ENCODE measurements around the gene ZYG11A. TPM values are rescaled to one million over a fixed set of nuclear protein-coding genes. Genes with fewer than 3 reads are reported as not detected.

ZYG11A gene
- total RNA-seq, 1 experiment from 2014 or later = 4.5 TPM

DNA sequence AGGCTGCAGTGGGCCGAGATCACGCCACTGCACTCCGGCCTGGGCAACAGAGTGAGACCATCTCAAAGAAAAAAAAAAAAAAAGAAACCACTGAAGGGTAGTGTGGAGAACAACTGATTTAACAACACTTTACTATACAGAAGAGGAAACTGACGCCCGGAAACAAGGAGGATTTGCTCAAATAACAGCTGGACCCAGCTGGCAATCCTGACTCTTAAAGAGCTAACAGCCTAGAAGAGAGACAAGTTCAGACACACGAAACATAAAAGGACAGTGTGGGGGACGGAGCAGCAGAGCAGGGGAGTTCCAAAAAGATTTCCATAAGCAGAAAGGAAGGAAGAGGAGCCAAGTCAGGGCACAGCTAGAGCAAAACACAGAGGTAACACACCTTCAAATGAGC is 74.6 kb downstream of the ZYG11A start:
- no peak for DNase-seq (ENCODE audit: low spot score)

DNA sequence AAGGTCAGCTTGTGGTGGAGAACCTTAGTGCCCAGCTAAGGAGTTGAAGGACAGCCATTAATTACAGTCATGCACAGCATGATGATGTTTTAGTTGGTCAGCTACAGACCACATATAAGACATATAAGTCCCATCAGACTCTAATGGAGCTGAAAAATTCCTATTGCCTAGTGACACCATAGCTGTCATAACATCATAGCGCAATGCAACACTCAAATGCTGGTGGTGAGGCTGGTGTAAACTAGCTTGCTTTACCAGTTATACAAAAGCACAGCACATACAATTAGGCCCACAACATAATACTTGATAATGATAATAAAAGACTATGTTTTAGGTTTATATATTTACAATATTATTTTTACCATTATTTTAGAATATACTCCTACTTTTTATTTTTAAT is 75.0 kb downstream of the ZYG11A start:
- DNase-seq (ENCODE audit: low spot score) = no peak

- DNase-seq (ENCODE audit: low spot score) = no peak
Observed at GRCh38 chr1:52918201-52918600, 75.6 kb downstream of the ZYG11A start.

DNA sequence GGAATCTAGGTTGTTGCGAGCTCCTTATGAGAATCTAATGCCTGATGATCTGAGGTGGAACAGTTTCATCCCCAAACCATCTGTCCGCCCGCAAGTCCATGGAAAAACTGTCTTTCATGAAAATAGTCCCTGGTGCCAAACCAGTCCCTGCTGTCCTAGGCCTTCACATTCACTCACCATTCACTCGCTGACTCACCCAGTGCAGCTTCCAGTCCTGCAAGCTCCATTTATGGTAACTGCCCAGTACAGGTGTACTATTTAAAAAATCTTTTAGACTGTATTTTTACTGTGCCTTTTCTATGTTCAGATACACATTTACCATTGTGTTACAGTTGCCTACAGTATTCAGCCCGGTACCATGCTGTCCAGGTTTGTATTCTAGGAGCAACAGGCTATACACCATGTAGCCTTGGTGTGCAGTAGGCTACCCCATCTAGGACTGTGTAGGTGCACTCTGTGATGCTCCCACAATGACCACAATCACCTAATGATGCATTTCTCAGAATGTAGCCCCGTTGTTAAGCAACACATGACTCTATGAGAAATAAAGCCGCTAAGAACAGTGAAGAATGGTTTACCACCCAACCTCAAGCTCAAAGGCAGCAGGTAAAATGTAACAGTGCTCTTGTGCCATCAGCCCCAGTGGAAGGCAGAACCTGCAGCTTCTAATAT is 76.6 kb downstream of the ZYG11A start:
- no peak for DNase-seq (ENCODE audit: low spot score)

- no peak for DNase-seq (ENCODE audit: low spot score)
Observed at GRCh38 chr1:52919723-52920483, 77.3 kb downstream of the ZYG11A start.

DNA sequence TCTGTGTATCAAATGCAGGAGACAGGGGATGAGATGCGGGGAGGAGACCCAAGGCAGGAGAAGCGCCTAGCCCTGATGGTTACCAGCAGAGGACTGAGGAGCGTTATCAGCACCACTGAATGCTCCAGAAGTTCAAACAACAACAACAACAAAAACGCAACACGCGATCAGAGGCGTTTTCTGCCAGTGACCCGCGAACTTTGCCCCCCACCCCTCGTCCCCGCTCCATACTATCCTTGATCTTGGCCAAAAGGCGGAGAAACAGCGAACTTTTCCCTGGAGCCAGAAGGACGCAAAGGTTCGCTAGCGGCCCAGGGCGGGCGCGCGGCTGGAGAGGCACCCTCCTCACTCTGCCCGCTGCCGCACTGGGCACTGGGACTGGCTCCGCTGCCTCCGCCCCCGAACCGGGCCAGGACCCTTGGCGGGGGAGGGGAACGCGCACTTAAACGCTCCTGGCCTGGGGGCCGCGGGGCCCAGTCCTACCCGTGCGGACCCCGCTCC is 78.3 kb downstream of the ZYG11A start:
- DNase-seq (ENCODE audit: low spot score) = no peak

DNA sequence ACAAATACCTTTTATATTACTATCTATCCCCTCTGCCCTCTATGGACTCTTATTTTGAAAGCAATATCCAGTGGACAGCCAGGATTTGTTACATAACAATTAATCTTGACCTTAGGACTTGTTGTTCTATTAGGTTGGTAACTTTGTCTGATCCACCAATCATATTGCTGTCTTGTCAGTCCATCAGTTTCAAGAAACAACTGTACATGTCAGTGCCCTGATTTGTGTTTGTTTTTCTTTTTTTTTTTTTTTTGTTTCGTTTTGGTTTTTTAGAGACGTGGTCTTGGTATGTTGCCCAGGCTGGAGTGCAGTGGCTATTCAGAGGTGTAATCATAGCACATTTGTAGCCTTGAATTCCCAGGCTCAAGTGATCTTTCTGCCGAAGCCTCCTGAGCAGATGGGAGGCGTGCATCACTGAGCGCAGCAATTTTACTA is 83.0 kb downstream of the ZYG11A start:
- DNase-seq (ENCODE audit: low spot score) = no peak

DNA sequence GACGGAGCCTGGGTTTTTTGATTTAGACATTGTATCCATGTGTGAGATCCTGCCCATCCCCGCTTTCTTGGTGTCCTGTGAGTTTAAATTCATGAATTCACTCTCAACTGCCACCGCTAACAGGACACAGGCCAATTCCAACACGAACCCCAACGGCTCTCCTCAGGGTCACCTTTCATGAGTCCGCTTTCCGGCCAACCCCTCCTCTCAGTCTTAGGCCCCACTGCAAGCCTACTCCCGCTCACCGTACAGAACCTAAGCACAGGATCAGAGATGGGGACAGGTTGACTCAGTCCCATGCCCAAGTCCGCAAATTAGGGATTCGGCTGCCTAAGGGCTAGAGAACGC is 84.3 kb downstream of the ZYG11A start:
- DNase-seq (ENCODE audit: low spot score) = no peak

GRCh38 chr1:52927212-52928014 is 84.9 kb downstream of the ZYG11A start, which contains the start of gene SCP2:
Gene SCP2, plus strand, starts transcription at chr1:52927276. Its CDS starts 121 bp downstream, at chr1:52927397.
- DNase-seq (ENCODE audit: low spot score) = no peak

GRCh38 chr1:52928015-52928404 is 85.5 kb downstream of the ZYG11A start:
- no peak for DNase-seq (ENCODE audit: low spot score)

DNA sequence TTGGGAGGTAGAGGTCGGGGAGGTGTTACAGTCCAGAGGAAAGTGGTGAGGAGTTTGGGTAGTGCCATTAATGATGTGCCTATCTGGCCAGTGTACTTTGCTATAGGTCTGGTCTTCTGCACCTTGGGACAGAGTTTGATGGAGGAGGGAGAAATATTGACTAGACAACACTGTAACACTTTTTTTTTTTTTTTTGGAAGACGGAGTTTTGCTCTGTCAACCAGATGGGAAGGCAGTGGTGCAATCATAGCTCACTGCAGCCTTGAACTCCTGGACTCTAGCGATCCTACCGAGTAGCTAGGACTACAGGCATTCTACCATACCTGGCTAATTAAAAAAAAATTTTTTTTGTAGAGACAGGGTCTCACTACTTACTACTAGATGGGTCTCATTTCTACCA is 86.5 kb downstream of the ZYG11A start:
- DNase-seq (ENCODE audit: low spot score) = no peak

- DNase-seq (ENCODE audit: low spot score) = no peak
Observed at GRCh38 chr1:52937433-52938182, 95.0 kb downstream of the ZYG11A start.

- no peak for DNase-seq (ENCODE audit: low spot score)
Observed at GRCh38 chr1:52938183-52938451, 95.6 kb downstream of the ZYG11A start.

DNA sequence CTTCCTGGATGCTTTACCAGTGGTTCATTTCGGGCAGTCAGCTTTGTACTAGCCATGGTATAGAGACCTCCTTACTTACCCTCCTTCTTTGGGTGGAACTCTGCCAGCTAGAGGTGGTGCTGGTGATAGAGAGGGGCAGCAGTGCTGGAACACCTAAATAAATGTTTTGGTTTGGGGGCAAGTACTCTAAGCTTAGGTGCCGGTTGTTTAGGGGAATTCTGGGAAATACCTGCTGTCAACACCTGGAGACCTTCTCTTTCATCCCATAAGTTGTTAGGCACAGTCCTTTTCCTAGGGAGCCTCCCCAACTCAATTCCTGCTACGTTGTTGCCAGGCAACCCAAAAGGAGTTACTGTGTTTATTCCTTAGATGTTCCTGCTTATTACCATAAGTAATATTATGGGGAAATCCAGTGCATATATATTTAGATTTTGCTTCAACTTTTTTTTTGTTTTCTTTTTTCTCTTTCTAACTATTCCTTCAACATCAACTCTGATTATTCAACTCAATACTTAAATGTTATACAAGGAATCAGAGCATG is 101.4 kb downstream of the ZYG11A start:
- no peak for DNase-seq (ENCODE audit: low spot score)

DNA sequence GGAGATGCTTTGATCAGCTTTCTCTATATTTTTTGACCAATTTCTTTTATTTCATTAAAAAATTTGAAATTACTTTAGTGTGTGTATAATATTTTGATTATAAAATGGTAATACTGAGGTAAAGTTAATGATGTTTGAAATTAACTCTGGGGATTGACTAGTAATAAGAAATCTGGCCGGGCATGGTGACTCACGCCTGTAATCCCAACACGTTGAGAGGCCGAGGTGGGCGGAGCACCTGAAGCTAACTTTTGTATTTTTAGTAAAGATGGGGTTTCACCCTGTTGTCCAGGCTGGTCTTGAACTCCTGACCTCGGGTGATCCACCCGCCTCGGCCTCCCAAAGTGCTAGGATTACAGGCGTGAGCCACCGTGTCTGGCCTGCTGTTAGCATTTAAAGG is 102.0 kb downstream of the ZYG11A start:
- DNase-seq (ENCODE audit: low spot score) = no peak

Other genes with a start within 250 kb of the ZYG11A start
- 0.14 TPM in 1 of 2 replicates, not detected in the other for gene GPX7, start 240.4 kb upstream of the ZYG11A start, total RNA-seq (2014; rRNA removed; shearing (Covaris generic))
- gene SHISAL2A, start 209.6 kb upstream of the ZYG11A start, total RNA-seq (2014; rRNA removed; shearing (Covaris generic)) = not detected in 2 replicates
- 15.9 and 16.6 TPM in 2 replicates for gene COA7, start 144.4 kb upstream of the ZYG11A start, total RNA-seq (2014; rRNA removed; shearing (Covaris generic))
- 23.9 and 24.9 TPM in 2 replicates for gene ZYG11B, start 116.3 kb upstream of the ZYG11A start, total RNA-seq (2014; rRNA removed; shearing (Covaris generic))
- 7.3 and 13.3 TPM in 2 replicates for gene ECHDC2, start 79.0 kb downstream of the ZYG11A start, total RNA-seq (2014; rRNA removed; shearing (Covaris generic))
- gene SCP2, start 84.5 kb downstream of the ZYG11A start, total RNA-seq (2014; rRNA removed; shearing (Covaris generic)) = 213 and 252 TPM in 2 replicates
- gene PODN, start 219.5 kb downstream of the ZYG11A start, total RNA-seq (2014; rRNA removed; shearing (Covaris generic)) = 0.10 TPM in 1 of 2 replicates, not detected in the other